Measurements from ENCODE around the gene MCMBP.
"Not testable (repeated sequence)": the region's sequence is repeated elsewhere in the genome, so short reads cannot be mapped to it uniquely, and the experiment has no call there.

MCMBP gene

GRCh38 chr10:119801176-119801575 is 71.5 kb downstream of the MCMBP start:
- H2AK5ac ChIP-seq (ENCODE audit: low read depth, low read length), result no peak overlapping the region
- no CpG with 5 or more reads among the region's 2 CpGs for WGBS, 2 donors (ENCODE audit: extremely low coverage in 2 of 2, insufficient read length in 2 of 2, insufficient replicate concordance in 1 of 2)
- peaks cover 3 to 81% of the 10 kb centered on the region in 2 donors for H3K36me3 ChIP-seq (replicated peaks in 1 of 2; ENCODE audit: control insufficient read depth in 2 of 2, insufficient read depth in 2 of 2, low read length in 2 of 2)

GRCh38 chr10:119796039-119796438 is 76.6 kb downstream of the MCMBP start:
- no peak overlapping the region for H2BK12ac ChIP-seq (ENCODE audit: low read length)
- H3K23ac ChIP-seq (ENCODE audit: low read depth, low read length, poor library complexity), result no peak overlapping the region
- H3K4me1 ChIP-seq (ENCODE audit: control insufficient read depth in 2 of 2, insufficient read depth in 1 of 2, low read depth in 1 of 2, low read length in 2 of 2), result no peaks in the 10 kb centered on the region
- H2AK5ac ChIP-seq (ENCODE audit: low read depth, low read length), result no peak overlapping the region
- H3K9me3 ChIP-seq (replicated peaks in 1 of 2; ENCODE audit: control insufficient read depth in 2 of 2, insufficient read depth in 1 of 2, low read depth in 1 of 2, low read length in 2 of 2), result no peaks in the 10 kb centered on the region
- no peak overlapping the region for H4K8ac ChIP-seq (ENCODE audit: low read depth, low read length)
- no peak overlapping the region for H2BK120ac ChIP-seq (ENCODE audit: low read depth, low read length)
- no peak overlapping the region for H3K27ac ChIP-seq (replicated peaks; ENCODE audit: low read length)
- WGBS, 2 donors (ENCODE audit: extremely low coverage in 2 of 2, insufficient read length in 2 of 2, insufficient replicate concordance in 1 of 2), result no CpG with 5 or more reads among the region's 6 CpGs
- H3K27me3 ChIP-seq (ENCODE audit: control insufficient read depth in 3 of 3, insufficient read depth in 3 of 3, low read depth in 1 of 3, low read length in 3 of 3), result no peaks in the 10 kb centered on the region
- no peak overlapping the region for H4K91ac ChIP-seq (ENCODE audit: low read depth, low read length, poor library complexity)
- H3K14ac ChIP-seq (ENCODE audit: low read length), result no peak overlapping the region
- peaks cover 2 to 65% of the 10 kb centered on the region in 2 donors for H3K36me3 ChIP-seq (replicated peaks in 1 of 2; ENCODE audit: control insufficient read depth in 2 of 2, insufficient read depth in 2 of 2, low read length in 2 of 2)
- H3K18ac ChIP-seq (ENCODE audit: low read length), result no peak overlapping the region
- no peak overlapping the region for H2AFZ ChIP-seq (ENCODE audit: low read length)
- DNase-seq (ENCODE audit: low spot score), result no peak
- H3K4me2 ChIP-seq (ENCODE audit: insufficient read depth, low read length, poor library complexity, severe bottlenecking), result no peak overlapping the region
- H3K4me3 ChIP-seq (ENCODE audit: low read length in 2 of 2), result no peak overlapping the region
- H2BK5ac ChIP-seq (ENCODE audit: low read length), result no peak overlapping the region
- no peak overlapping the region for H3K9ac ChIP-seq (ENCODE audit: low read depth, low read length, poor library complexity)
- H3K4ac ChIP-seq (ENCODE audit: low read length), result no peak overlapping the region
- H2BK15ac ChIP-seq (ENCODE audit: low read length), result no peak overlapping the region
- no peaks in the 10 kb centered on the region for H3K79me1 ChIP-seq (ENCODE audit: low read depth, low read length)

More at GRCh38 chr10:119801176-119801575, 71.5 kb downstream of the MCMBP start:
- Histone ChIP-seq H3K79me1 (ENCODE audit: low read depth, low read length) (no peaks in the 10 kb centered on the region), H2BK12ac (ENCODE audit: low read length) (no peak overlapping the region), H2BK15ac (ENCODE audit: low read length) (no peak overlapping the region), H2AFZ (ENCODE audit: low read length) (no peak overlapping the region), H4K91ac (ENCODE audit: low read depth, low read length, poor library complexity) (no peak overlapping the region), H3K23ac (ENCODE audit: low read depth, low read length, poor library complexity) (no peak overlapping the region), H3K27ac (replicated peaks; ENCODE audit: low read length) (no peak overlapping the region), H3K4me3 (ENCODE audit: low read length in 2 of 2) (no peak overlapping the region), H3K14ac (ENCODE audit: low read length) (no peak overlapping the region), H3K4me1 (ENCODE audit: control insufficient read depth in 2 of 2, insufficient read depth in 1 of 2, low read depth in 1 of 2, low read length in 2 of 2) (peaks cover 0 to 3% of the 10 kb centered on the region in 2 donors), H3K18ac (ENCODE audit: low read length) (no peak overlapping the region), H3K9ac (ENCODE audit: low read depth, low read length, poor library complexity) (no peak overlapping the region), H3K27me3 (ENCODE audit: control insufficient read depth in 3 of 3, insufficient read depth in 3 of 3, low read depth in 1 of 3, low read length in 3 of 3) (no peaks in the 10 kb centered on the region), H3K9me3 (replicated peaks in 1 of 2; ENCODE audit: control insufficient read depth in 2 of 2, insufficient read depth in 1 of 2, low read depth in 1 of 2, low read length in 2 of 2) (no peaks in the 10 kb centered on the region), H4K8ac (ENCODE audit: low read depth, low read length) (no peak overlapping the region), H3K4me2 (ENCODE audit: insufficient read depth, low read length, poor library complexity, severe bottlenecking) (no peak overlapping the region), H3K4ac (ENCODE audit: low read length) (no peak overlapping the region), H2BK5ac (ENCODE audit: low read length) (no peak overlapping the region), H2BK120ac (ENCODE audit: low read depth, low read length) (no peak overlapping the region)
- DNase-seq (ENCODE audit: low spot score), result no peak

- H3K36me3 ChIP-seq (replicated peaks in 1 of 2; ENCODE audit: control insufficient read depth in 2 of 2, insufficient read depth in 2 of 2, low read length in 2 of 2), result peaks cover 2 to 61% of the 10 kb centered on the region in 2 donors
- not testable (repeated sequence) for H3K14ac ChIP-seq (ENCODE audit: low read length); H2BK120ac ChIP-seq (ENCODE audit: low read depth, low read length); H2BK5ac ChIP-seq (ENCODE audit: low read length); H2AFZ ChIP-seq (ENCODE audit: low read length); H3K18ac ChIP-seq (ENCODE audit: low read length); H3K4me2 ChIP-seq (ENCODE audit: insufficient read depth, low read length, poor library complexity, severe bottlenecking); H3K23ac ChIP-seq (ENCODE audit: low read depth, low read length, poor library complexity); H3K4me1 ChIP-seq (ENCODE audit: control insufficient read depth in 2 of 2, insufficient read depth in 1 of 2, low read depth in 1 of 2, low read length in 2 of 2); DNase-seq (ENCODE audit: low spot score); H3K4ac ChIP-seq (ENCODE audit: low read length); H3K9ac ChIP-seq (ENCODE audit: low read depth, low read length, poor library complexity); H3K9me3 ChIP-seq (replicated peaks in 1 of 2; ENCODE audit: control insufficient read depth in 2 of 2, insufficient read depth in 1 of 2, low read depth in 1 of 2, low read length in 2 of 2); H3K4me3 ChIP-seq (ENCODE audit: low read length in 2 of 2); H4K91ac ChIP-seq (ENCODE audit: low read depth, low read length, poor library complexity); H3K79me1 ChIP-seq (ENCODE audit: low read depth, low read length); H3K27me3 ChIP-seq (ENCODE audit: control insufficient read depth in 3 of 3, insufficient read depth in 3 of 3, low read depth in 1 of 3, low read length in 3 of 3); H2BK12ac ChIP-seq (ENCODE audit: low read length); H2BK15ac ChIP-seq (ENCODE audit: low read length); H3K27ac ChIP-seq (replicated peaks; ENCODE audit: low read length); H4K8ac ChIP-seq (ENCODE audit: low read depth, low read length); H2AK5ac ChIP-seq (ENCODE audit: low read depth, low read length)
- no CpG with 5 or more reads among the region's 32 CpGs for WGBS, 2 donors (ENCODE audit: extremely low coverage in 2 of 2, insufficient read length in 2 of 2, insufficient replicate concordance in 1 of 2)
Measured at GRCh38 chr10:119795101-119795500, 77.5 kb downstream of the MCMBP start.

GRCh38 chr10:119786117-119786769 is 86.4 kb downstream of the MCMBP start:
- DNase-seq (ENCODE audit: low spot score), result peak; percentile 37
- Histone ChIP-seq H3K4me3 (ENCODE audit: low read length in 2 of 2) (no peak overlapping the region), H2BK15ac (ENCODE audit: low read length) (no peak overlapping the region), H3K23ac (ENCODE audit: low read depth, low read length, poor library complexity) (no peak overlapping the region), H3K4ac (ENCODE audit: low read length) (no peak overlapping the region), H2AK5ac (ENCODE audit: low read depth, low read length) (no peak overlapping the region), H3K36me3 (replicated peaks in 1 of 2; ENCODE audit: control insufficient read depth in 2 of 2, insufficient read depth in 2 of 2, low read length in 2 of 2) (peaks cover 0 to 1% of the 10 kb centered on the region in 2 donors), H3K14ac (ENCODE audit: low read length) (no peak overlapping the region), H3K27me3 (ENCODE audit: control insufficient read depth in 3 of 3, insufficient read depth in 3 of 3, low read depth in 1 of 3, low read length in 3 of 3) (no peaks in the 10 kb centered on the region), H3K4me1 (ENCODE audit: control insufficient read depth in 2 of 2, insufficient read depth in 1 of 2, low read depth in 1 of 2, low read length in 2 of 2) (peaks cover 4 to 9% of the 10 kb centered on the region in 2 donors), H3K4me2 (ENCODE audit: insufficient read depth, low read length, poor library complexity, severe bottlenecking) (no peak overlapping the region), H3K9ac (ENCODE audit: low read depth, low read length, poor library complexity) (no peak overlapping the region), H3K27ac (replicated peaks; ENCODE audit: low read length) (no peak overlapping the region), H4K91ac (ENCODE audit: low read depth, low read length, poor library complexity) (no peak overlapping the region), H3K9me3 (replicated peaks in 1 of 2; ENCODE audit: control insufficient read depth in 2 of 2, insufficient read depth in 1 of 2, low read depth in 1 of 2, low read length in 2 of 2) (no peaks in the 10 kb centered on the region), H2BK120ac (ENCODE audit: low read depth, low read length) (no peak overlapping the region), H3K18ac (ENCODE audit: low read length) (no peak overlapping the region), H2BK5ac (ENCODE audit: low read length) (no peak overlapping the region), H2AFZ (ENCODE audit: low read length) (no peak overlapping the region), H2BK12ac (ENCODE audit: low read length) (no peak overlapping the region), H3K79me1 (ENCODE audit: low read depth, low read length) (no peaks in the 10 kb centered on the region), H4K8ac (ENCODE audit: low read depth, low read length) (no peak overlapping the region)
- WGBS, 2 donors (ENCODE audit: extremely low coverage in 2 of 2, insufficient read length in 2 of 2, insufficient replicate concordance in 1 of 2), result no CpG with 5 or more reads among the region's 5 CpGs

Data from neuronal stem cell (in vitro differentiated cells).